ENCODE results near the gene TWIST2. TPM values are rescaled to one million over a fixed set of nuclear protein-coding genes. Genes with fewer than 3 reads are reported as not detected.

Gene TWIST2
- polyA plus RNA-seq, 1 donor from 2014 or later, result not detected

DNA sequence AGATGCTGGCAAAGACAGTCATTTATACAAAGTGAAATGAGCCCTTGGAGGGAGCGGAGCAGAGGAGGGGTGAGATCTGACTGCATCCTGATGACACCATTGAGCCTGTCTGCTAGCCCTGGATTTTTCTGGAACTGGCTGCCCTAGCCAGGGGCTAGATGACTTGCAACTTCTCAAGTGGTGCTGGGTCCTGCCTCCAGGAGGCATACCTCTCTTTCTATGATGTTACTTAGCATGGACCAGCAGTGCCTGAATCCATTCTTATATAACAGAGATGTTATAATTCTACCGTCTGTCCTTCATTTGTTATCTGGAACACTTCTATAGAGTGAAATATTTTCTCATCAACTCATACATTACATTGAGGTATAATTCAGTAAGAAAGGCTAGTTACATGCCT lies 8.5 kb upstream of the TWIST2 start:
- Histone ChIP-seq H3K79me2 (replicated peaks; ENCODE audit: insufficient read depth, low read length) (no peaks in the 10 kb centered on the region), H4K20me1 (ENCODE audit: insufficient read depth) (no peaks in the 10 kb centered on the region), H3K27me3 (ENCODE audit: insufficient read depth, low read depth, low read length) (peaks cover 4% of the 10 kb centered on the region), H3K9me2 (ENCODE audit: insufficient read depth, low read length) (no peaks in the 10 kb centered on the region), H3K36me3 (ENCODE audit: insufficient read depth, low read length) (no peaks in the 10 kb centered on the region), H2AFZ (ENCODE audit: low read depth, low read length) (no peak overlapping the region), H3F3A (ENCODE audit: insufficient read depth, low read length, poor library complexity, severe bottlenecking) (no peaks in the 10 kb centered on the region), H3K9me3 (ENCODE audit: low read length) (no peaks in the 10 kb centered on the region), H3K27ac (ENCODE audit: low read length) (no peak overlapping the region), H3K4me2 (ENCODE audit: low read length) (no peak overlapping the region), H3K4me3 (ENCODE audit: low read length) (no peak overlapping the region), H3K9ac (ENCODE audit: low read length) (no peak overlapping the region)
- TF ChIP-seq RAD21 (conservative IDR thresholded peaks at IDR 0.05) (no peak), EP300 (conservative IDR thresholded peaks at IDR 0.05; ENCODE audit: poor library complexity, severe bottlenecking) (no peak), TAF1 (IDR thresholded peaks at IDR 0.05; ENCODE audit: low read depth) (no peak), MXI1 (conservative IDR thresholded peaks at IDR 0.05; ENCODE audit: poor library complexity, severe bottlenecking) (no peak), EZH2 (IDR thresholded peaks at IDR 0.05; ENCODE audit: borderline replicate concordance, insufficient read depth, low read length, poor library complexity, severe bottlenecking) (no peak)
- TF ChIP-seq, protein P1, sequence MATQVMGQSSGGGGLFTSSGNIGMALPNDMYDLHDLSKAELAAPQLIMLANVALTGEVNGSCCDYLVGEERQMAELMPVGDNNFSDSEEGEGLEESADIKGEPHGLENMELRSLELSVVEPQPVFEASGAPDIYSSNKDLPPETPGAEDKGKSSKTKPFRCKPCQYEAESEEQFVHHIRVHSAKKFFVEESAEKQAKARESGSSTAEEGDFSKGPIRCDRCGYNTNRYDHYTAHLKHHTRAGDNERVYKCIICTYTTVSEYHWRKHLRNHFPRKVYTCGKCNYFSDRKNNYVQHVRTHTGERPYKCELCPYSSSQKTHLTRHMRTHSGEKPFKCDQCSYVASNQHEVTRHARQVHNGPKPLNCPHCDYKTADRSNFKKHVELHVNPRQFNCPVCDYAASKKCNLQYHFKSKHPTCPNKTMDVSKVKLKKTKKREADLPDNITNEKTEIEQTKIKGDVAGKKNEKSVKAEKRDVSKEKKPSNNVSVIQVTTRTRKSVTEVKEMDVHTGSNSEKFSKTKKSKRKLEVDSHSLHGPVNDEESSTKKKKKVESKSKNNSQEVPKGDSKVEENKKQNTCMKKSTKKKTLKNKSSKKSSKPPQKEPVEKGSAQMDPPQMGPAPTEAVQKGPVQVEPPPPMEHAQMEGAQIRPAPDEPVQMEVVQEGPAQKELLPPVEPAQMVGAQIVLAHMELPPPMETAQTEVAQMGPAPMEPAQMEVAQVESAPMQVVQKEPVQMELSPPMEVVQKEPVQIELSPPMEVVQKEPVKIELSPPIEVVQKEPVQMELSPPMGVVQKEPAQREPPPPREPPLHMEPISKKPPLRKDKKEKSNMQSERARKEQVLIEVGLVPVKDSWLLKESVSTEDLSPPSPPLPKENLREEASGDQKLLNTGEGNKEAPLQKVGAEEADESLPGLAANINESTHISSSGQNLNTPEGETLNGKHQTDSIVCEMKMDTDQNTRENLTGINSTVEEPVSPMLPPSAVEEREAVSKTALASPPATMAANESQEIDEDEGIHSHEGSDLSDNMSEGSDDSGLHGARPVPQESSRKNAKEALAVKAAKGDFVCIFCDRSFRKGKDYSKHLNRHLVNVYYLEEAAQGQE (IDR thresholded peaks at IDR 0.05; ENCODE audit: borderline replicate concordance), result no peak

DNA sequence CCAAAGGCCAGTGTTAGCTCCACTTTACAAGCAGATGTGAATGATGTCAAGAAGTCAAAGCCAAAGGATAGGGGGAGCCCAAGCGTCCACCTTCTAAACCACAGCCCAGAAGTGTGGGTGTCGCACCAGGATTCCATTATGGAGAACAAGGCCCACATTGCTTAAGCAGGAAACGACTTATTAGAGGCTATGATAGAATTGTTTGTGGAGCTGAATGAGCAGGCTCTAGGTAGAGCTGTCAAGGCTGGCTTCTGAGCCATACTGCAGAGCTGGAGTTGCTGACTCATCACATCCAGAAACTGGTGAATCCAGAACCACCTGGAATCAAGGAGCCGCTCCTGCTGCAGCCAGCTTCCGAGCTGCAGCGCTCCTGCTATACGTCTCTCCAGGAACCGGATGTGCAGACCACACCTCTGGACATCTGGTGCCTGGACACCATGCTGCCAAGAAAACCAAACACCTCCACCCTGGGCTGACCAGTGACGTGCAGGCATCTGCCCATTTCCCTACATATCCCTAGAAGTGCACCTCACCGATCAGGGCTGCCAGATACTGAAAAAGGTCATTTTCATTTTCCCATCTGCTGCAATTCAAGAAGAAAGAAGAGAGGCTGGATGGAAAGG lies 6.2 kb upstream of the TWIST2 start:
- no peak overlapping the region for H2AFZ ChIP-seq (ENCODE audit: low read depth, low read length)
- no peaks in the 10 kb centered on the region for H3K36me3 ChIP-seq (ENCODE audit: insufficient read depth, low read length)

More for the DNA sequence above, 6.2 kb upstream of the TWIST2 start:
- no peak overlapping the region for H3K4me3 ChIP-seq (ENCODE audit: low read length)
- no peaks in the 10 kb centered on the region for H3F3A ChIP-seq (ENCODE audit: insufficient read depth, low read length, poor library complexity, severe bottlenecking)
- H3K9me3 ChIP-seq (ENCODE audit: low read length), result no peaks in the 10 kb centered on the region
- TF ChIP-seq, protein P1 (IDR thresholded peaks at IDR 0.05; ENCODE audit: borderline replicate concordance), result no peak
- TF ChIP-seq SMC3 (conservative IDR thresholded peaks at IDR 0.05; ENCODE audit: poor library complexity), result no peak
- no peaks in the 10 kb centered on the region for H3K79me2 ChIP-seq (replicated peaks; ENCODE audit: insufficient read depth, low read length)
- no peaks in the 10 kb centered on the region for H3K9me2 ChIP-seq (ENCODE audit: insufficient read depth, low read length)
- no peaks in the 10 kb centered on the region for H4K20me1 ChIP-seq (ENCODE audit: insufficient read depth)
- no peak overlapping the region for H3K9ac ChIP-seq (ENCODE audit: low read length)
- no peak overlapping the region for H3K27ac ChIP-seq (ENCODE audit: low read length)
- H3K27me3 ChIP-seq (ENCODE audit: insufficient read depth, low read depth, low read length), result peaks cover 24% of the 10 kb centered on the region
- H3K4me2 ChIP-seq (ENCODE audit: low read length), result no peak overlapping the region

All from neural cell (in vitro differentiated cells).